A673 (cell line): ENCODE data around the gene FBXL13. TPM values are rescaled to one million over a fixed set of nuclear protein-coding genes. Genes with fewer than 3 reads are reported as not detected.

ENCODE experiments used
- BruUV-seq: library from RNA; stranded (reverse); fragments of 400-500 nt; replicated peaks from 2 replicates; lab custom pipeline; 2021; lab: Mats Ljungman, UMichigan
- CTCF ChIA-PET: fragments of 300-600 bp; sonication (Branson Sonifier 250); formaldehyde crosslinking; loops from one replicate; lab custom pipeline; 2022; ENCODE audit warnings: antibody characterized with exemption; lab: Charles Lee
- POLR2A ChIA-PET: fragments of 300-600 bp; sonication (Branson Sonifier 250); formaldehyde crosslinking; loops from one replicate; lab custom pipeline; 2022; ENCODE audit warnings: antibody characterized with exemption; ENCODE audit not compliant: low non-redundant PET; lab: Charles Lee
- DNase-seq: peaks from one replicate; pipeline ENCODE4 v3.0.0-alpha.2; 2015; ENCODE audit warnings: low spot score
- H3K27ac ChIP-seq: fragments of 200-600 bp; sonication (generic); 2 replicates; pipeline ENCODE4 v1.5.1; 2016; ENCODE audit warnings: mixed run types, low read depth, mild to moderate bottlenecking, mixed read lengths, antibody characterized with exemption, low read length; ENCODE audit not compliant: poor library complexity, severe bottlenecking
- H3K27me3 ChIP-seq: fragments of 200-600 bp; sonication (generic); replicated peaks from 2 replicates; pipeline ENCODE4 v1.6.1; 2017; ENCODE audit warnings: mixed run types, low read depth, mild to moderate bottlenecking, mixed read lengths, antibody characterized with exemption, low read length; ENCODE audit not compliant: insufficient read depth, poor library complexity
- H3K36me3 ChIP-seq: fragments of 200-600 bp; sonication (generic); 2 replicates; pipeline ENCODE4 v1.6.1; 2016; ENCODE audit warnings: mixed run types, mild to moderate bottlenecking, mixed read lengths, antibody characterized with exemption, low read length; ENCODE audit not compliant: insufficient read depth, poor library complexity, severe bottlenecking
- H3K4me1 ChIP-seq: fragments of 200-600 bp; sonication (generic); 2 replicates; pipeline ENCODE4 v1.6.1; 2017; ENCODE audit warnings: mixed run types, mild to moderate bottlenecking, mixed read lengths, antibody characterized with exemption, low read length; ENCODE audit not compliant: insufficient read depth, poor library complexity, severe bottlenecking
- H3K4me3 ChIP-seq: fragments of 200-600 bp; sonication (generic); 2 replicates; pipeline ENCODE4 v1.5.1; 2016; ENCODE audit warnings: low read depth, mixed run types, mild to moderate bottlenecking, mixed read lengths, low read length; ENCODE audit not compliant: poor library complexity, severe bottlenecking
- H3K9me3 ChIP-seq: fragments of 200-600 bp; sonication (generic); 2 replicates; pipeline ENCODE4 v1.6.1; 2016; ENCODE audit warnings: mixed run types, low read depth, mild to moderate bottlenecking, mixed read lengths, antibody characterized with exemption, low read length; ENCODE audit not compliant: poor library complexity, severe bottlenecking
- CTCF ChIP-seq: fragments of 300-800, 200-600 bp; sonication (generic); conservative IDR thresholded peaks from 2 replicates; pipeline ENCODE4 v1.5.1; 2017; ENCODE audit warnings: low read depth, mild to moderate bottlenecking, antibody characterized with exemption, low read length, moderate library complexity, mixed read lengths
- EZH2 ChIP-seq: fragments of 200-600 bp; sonication (generic); IDR thresholded peaks from 2 replicates; pipeline ENCODE4 v1.6.1; 2017; ENCODE audit warnings: borderline replicate concordance, low read depth, mild to moderate bottlenecking, mixed read lengths, antibody characterized with exemption, low read length; ENCODE audit not compliant: poor library complexity, severe bottlenecking
- intact Hi-C: fragments of 100-400 bp; cut with micrococcal nuclease; formaldehyde crosslinking; loops from one replicate; pipeline ENCODE4 v1.10.0; 2022; ENCODE audit not compliant: unreplicated experiment
- total RNA-seq: library from RNA; stranded (reverse); gene quantifications from 2 replicates; pipeline ENCODE4 v1.2.3, GENCODE V29; 2021

The FBXL13 gene
- total RNA-seq, 1 experiment from 2014 or later: 0.37 TPM

DNA sequence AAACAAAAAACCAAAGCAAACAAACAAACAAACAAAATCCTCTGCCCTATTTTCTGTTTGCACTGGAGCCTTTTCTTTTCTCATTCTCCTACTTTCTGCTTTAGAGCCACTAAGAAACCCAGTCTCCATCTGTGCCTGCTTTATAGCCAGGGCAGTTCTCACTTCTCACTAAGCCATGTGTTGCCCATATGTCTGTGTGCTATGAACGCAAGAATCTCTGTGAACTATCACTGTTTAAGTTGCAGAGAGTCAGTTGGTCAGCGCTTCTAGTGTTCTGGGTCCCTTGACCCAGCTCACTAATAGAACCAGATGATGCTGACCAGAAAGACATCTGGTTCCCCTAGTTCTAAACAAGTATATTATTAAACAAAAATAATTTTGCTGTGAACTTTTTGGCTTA is 244.4 kb downstream of the FBXL13 start:
- no peak overlapping the region for H3K27ac ChIP-seq
- no peaks in the 10 kb centered on the region for H3K36me3 ChIP-seq
- no peak overlapping the region for H3K4me3 ChIP-seq
- ChIA-PET CTCF (no interaction called here), POLR2A (no interaction called here)
- intact Hi-C loops: no loop called here
- H3K9me3 ChIP-seq: no peaks in the 10 kb centered on the region
- BruUV-seq: no TSS peak
- peaks cover 7% of the 10 kb centered on the region for H3K4me1 ChIP-seq
- no peaks in the 10 kb centered on the region for H3K27me3 ChIP-seq
- no peak for TF ChIP-seq CTCF
- DNase-seq: no peak

GRCh38 chr7:102829075-102829474 is 245.5 kb downstream of the FBXL13 start:
- Histone ChIP-seq H3K4me1 (no peaks in the 10 kb centered on the region), H3K4me3 (no peak overlapping the region), H3K27ac (no peak overlapping the region), H3K36me3 (no peaks in the 10 kb centered on the region), H3K27me3 (no peaks in the 10 kb centered on the region), H3K9me3 (no peaks in the 10 kb centered on the region)
- CTCF ChIA-PET: no interaction called here
- no peak for DNase-seq
- BruUV-seq: no TSS peak
- TF ChIP-seq EZH2: no peak
- intact Hi-C loops: no loop called here
- POLR2A ChIA-PET: no interaction called here

- H3K36me3 ChIP-seq: no peaks in the 10 kb centered on the region
- POLR2A ChIA-PET: no interaction called here
- no TSS peak for BruUV-seq
- H3K4me3 ChIP-seq: no peak overlapping the region
- TF ChIP-seq CTCF (no peak), EZH2 (no peak)
- no peaks in the 10 kb centered on the region for H3K27me3 ChIP-seq
- H3K27ac ChIP-seq: no peak overlapping the region
- no peaks in the 10 kb centered on the region for H3K4me1 ChIP-seq
- H3K9me3 ChIP-seq: no peaks in the 10 kb centered on the region
- CTCF ChIA-PET: no interaction called here
- no peak for DNase-seq
- intact Hi-C loops: no loop called here
Observed at GRCh38 chr7:102828286-102828685, 246.3 kb downstream of the FBXL13 start.

GRCh38 chr7:102823390-102824119 is 251.0 kb downstream of the FBXL13 start:
- BruUV-seq: no TSS peak
- no peak for DNase-seq
- H3K9me3 ChIP-seq: no peaks in the 10 kb centered on the region
- intact Hi-C loops: no loop called here
- TF ChIP-seq EZH2: no peak
- TF ChIP-seq CTCF: no peak
- H3K4me1 ChIP-seq: no peaks in the 10 kb centered on the region
- H3K27me3 ChIP-seq: no peaks in the 10 kb centered on the region
- H3K36me3 ChIP-seq: no peaks in the 10 kb centered on the region
- no peak overlapping the region for H3K4me3 ChIP-seq
- CTCF ChIA-PET: no interaction called here
- POLR2A ChIA-PET: no interaction called here
- H3K27ac ChIP-seq: no peak overlapping the region
